Mesenteric fat pad (tissue), 1 donor: ENCODE data around the gene APEH. TPM values are rescaled to one million over a fixed set of nuclear protein-coding genes. Genes with fewer than 3 reads are reported as not detected.

Experiments used
- DNase-seq: peaks from one replicate; pipeline ENCODE4 v3.0.0-alpha.2; 2020; ENCODE audit warnings: low spot score
- long read RNA-seq: library from polyadenylated mRNA; unstranded; transcript quantifications from one replicate; pipeline ENCODE4 v2.0.0, GENCODE V29; 2020
- total RNA-seq: library from RNA; stranded (reverse); fragmentation: NEBNext Ultra II Directional; extraction: Animal tissue kit (Norgen Biotek cat#: 25700); gene quantifications from one replicate; pipeline ENCODE4 v1.2.1, GENCODE V29; 2021
- donor health status: DM: yes; HTN: yes; CAD: no.

Gene APEH
- total RNA-seq: 51.1 TPM
- long read RNA-seq, transcript APEH-201 (22 exons, 3,220 nt): major isoform, 62 of 152 reads
- long read RNA-seq, partial matches to known transcripts: 39 of 152 reads
- long read RNA-seq, other reads (novel, unspliced or antisense): 51 of 152 reads

- peak; percentile 98 for DNase-seq
These were observed at the start of gene APEH for GRCh38 chr3:49673715-49674496. TSS of gene APEH (plus strand) at chr3:49674351. CDS start at chr3:49674402, 51 bp downstream.

GRCh38 chr3:49625071-49625470, 49.1 kb upstream of the APEH start:
- no peak for DNase-seq

GRCh38 chr3:49626101-49626581, 48.0 kb upstream of the APEH start:
- DNase-seq: no peak

DNA sequence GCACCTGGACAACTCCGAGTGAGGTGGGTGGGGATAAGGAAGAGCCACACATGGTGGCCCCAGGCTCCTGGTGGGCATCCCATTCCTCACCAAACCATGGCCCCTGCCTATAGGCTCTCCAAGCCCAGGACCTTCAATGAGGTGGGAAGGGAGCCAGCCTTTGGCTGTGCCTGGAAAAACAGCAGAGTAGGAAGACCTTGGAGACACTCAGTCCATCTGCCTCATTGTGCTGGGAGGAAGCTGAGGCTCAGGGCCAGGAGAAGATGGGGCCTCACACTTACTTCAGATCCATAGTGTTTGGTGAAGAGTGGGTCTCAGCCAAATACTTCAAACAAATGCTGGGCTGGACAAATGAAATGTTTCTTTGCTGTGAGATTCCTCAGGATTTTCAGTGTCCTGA, 47.4 kb upstream of the APEH start:
- no peak for DNase-seq

DNA sequence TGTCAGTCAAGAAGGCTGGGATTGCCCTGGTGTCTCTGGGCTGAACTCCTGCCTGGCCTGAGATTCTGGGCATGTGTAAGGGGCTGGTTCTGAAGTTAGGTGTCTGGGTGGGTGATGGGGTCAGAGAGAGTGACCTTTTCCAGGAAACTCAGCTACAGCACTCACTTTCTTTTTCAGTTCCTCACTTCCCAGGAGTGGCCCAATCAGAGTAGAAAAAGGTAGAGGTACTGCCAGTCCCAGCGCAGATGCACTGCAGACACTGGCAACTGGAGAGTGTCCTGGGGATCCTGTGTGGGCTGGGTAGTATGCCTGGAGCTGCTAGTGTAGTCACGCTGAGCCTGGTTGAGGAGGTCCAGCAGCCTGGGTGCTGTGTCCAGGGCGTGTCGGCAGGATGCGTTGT, 46.5 kb upstream of the APEH start:
- no peak for DNase-seq

DNA sequence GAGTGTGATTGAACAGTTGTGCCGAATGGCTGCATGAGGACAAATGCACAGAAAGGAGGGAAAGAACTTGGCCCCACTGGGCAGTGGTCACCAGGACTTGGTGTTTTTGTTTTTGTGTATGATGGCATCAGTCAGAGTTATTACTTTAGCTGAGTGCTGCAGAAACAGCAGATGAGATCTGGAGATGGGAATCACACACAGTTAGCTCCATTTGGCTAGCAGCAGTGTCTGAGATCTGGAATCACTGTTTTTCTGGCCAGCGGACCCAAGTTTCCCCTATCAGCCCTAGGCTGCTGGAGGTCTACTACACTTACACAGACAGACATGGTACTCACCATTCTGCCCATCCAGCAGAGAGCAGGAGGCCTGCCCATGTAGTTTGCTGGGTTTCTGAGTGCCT, 45.9 kb upstream of the APEH start:
- no peak for DNase-seq

GRCh38 chr3:49629451-49629850, 44.7 kb upstream of the APEH start:
- no peak for DNase-seq

- no peak for DNase-seq
These were observed 44.3 kb upstream of the APEH start for GRCh38 chr3:49629866-49630265.

- no peak for DNase-seq
These were observed 43.4 kb upstream of the APEH start for GRCh38 chr3:49630784-49631183.

GRCh38 chr3:49634736-49635135, 39.4 kb upstream of the APEH start:
- DNase-seq: no peak

DNA sequence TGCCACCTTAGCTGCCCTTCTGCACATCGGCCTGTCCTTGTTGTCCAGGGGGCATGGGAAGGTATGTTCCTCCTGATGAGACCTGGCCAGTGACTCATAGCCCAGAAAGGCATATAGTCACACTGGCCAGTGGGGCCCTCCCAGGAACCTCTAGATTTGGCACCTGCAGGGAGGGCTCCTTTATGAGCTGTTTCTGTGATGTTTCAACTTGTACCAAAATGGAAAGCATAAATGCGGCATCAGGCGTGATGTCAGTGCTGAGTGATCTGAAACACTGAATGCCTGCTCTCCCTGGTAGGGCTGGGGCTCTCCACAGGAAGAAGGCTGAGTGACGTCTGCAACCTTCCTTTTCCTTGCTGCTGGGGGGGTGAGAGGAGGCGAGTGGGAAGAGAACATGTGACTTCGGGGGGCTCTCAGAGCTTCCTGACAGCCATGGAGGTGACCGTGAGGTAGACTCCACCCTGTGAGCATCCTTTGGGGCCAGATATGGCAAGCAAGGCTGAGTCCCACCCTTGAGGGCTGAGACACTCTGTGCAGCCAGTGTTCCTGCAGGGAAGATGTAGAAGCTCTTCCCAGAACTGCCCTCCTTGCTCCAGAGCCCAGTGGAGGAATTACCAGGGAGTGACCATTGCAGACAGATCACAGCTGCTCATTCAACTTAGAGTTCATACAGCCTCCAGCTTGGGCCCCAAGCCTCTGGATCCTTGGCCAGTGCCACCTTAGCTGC, 37.1 kb upstream of the APEH start:
- DNase-seq: no peak

GRCh38 chr3:49638445-49638844, 35.7 kb upstream of the APEH start:
- no peak for DNase-seq

DNA sequence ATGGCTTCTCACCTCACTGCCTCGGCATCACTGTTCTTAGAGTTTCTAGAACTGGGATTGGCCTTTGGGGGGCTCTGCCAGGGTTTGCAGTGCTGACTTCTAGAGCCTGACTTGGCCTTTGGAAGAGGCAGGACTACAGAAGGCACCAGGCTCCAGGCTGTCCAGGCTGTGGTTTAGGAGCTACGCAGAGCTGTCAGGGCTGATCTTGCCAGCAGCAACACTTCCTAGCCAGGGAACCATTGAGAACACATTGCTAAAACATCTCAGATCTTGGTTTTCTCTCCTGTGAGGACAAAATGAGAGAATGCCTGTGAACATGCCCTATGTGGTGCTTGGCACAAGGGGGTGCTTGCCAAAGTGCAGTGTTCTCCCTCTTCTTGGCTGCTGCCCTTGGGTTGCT, 34.6 kb upstream of the APEH start:
- no peak for DNase-seq

GRCh38 chr3:49641292-49641691, 32.9 kb upstream of the APEH start:
- no peak for DNase-seq

- no peak for DNase-seq
These were observed 32.0 kb upstream of the APEH start for GRCh38 chr3:49641921-49642707.

- no peak for DNase-seq
These were observed 31.4 kb upstream of the APEH start for GRCh38 chr3:49642708-49643145.

GRCh38 chr3:49644684-49645083, 29.5 kb upstream of the APEH start:
- no peak for DNase-seq

DNA sequence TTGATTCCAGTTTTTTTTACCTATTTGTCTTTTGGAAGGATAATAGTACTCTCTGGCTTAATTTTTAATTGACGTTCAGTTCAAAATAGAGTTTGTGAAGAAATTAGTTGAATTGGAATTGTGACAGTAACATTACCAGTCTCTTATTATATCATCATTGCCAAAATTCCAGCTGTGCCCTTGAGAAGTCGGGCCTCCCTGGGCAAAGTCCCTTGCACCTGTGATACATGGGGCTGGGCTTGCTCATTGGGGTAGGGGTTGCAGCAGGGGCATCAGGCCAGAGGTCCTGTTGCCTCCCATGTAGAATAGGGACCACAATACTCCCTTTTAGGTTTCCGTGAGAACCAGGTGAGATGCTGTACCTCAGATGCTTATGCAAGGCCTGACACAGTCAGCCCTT, 27.9 kb upstream of the APEH start:
- no peak for DNase-seq

DNA sequence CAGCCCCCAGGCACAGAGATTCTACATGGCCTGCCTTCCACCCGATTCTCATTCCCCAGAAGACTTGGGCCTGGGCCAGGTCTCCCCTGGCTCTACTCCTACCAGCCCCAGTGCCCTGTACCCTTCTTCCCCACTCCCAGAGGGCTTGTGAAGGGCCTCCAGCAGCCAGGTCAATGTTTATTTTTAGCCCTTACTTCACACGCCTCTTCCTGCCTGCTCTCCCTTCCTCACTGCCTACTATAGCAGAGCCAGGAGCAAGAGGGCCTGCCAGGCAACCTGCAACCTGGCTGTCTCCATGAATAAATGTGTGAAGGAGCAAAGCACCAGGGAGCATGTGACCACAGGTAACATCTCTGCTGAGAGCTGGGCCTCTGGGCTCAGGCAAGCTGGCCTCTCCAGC, 26.4 kb upstream of the APEH start:
- DNase-seq: no peak

DNA sequence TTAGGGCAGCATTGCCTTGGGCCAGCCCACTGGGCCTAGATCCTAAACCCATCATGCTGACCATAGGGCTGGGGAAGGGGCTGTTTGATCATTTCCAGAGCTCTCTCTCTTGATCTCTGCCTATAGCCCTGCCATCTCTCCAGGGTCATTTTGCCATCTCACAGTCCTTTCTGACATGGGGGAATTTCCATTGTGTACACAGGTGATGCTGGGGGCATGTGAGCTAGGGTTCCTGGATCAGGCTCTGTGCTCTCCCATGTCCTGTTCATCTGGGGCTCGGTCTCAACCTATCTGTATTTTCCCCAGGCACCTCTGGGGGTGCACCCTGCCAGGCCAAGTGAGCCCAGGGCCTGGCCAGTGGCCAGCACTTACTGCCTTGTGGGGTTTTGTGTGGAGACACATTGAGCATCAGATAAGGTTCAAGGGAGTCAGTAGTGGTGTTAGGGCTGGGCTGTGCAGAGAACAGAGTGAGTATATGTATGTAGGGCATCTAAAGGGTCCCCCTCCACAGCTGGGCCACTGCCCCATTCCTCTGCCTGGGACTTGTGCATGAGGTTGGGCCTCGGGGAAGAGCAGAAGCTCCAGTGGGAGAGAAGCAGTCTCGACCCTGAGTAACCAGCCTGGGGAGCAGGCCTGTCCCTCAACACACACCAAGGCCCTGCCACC, 25.7 kb upstream of the APEH start:
- no peak for DNase-seq

DNA sequence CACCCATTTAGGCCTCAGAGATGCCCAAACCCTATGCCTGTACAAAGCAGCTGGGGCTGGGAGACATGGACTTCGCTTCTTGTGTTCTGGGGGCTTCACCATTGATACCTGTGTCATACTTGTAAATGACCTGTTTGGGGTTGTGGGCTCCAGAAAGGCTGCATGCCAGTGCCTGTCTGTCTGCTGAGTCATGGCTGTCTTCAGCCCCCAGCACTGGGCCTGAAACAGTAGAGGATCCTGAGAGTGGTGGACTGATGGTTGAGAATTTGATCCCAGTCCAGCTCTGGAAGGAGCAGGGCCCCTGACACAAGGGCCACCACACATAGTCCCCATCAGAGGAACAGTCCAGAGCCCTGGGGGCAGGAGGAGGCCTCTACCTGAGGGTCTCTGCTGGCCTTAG, 24.6 kb upstream of the APEH start:
- no peak for DNase-seq
